ENCODE data around the gene ANKRD18A.

The ANKRD18A gene

DNA sequence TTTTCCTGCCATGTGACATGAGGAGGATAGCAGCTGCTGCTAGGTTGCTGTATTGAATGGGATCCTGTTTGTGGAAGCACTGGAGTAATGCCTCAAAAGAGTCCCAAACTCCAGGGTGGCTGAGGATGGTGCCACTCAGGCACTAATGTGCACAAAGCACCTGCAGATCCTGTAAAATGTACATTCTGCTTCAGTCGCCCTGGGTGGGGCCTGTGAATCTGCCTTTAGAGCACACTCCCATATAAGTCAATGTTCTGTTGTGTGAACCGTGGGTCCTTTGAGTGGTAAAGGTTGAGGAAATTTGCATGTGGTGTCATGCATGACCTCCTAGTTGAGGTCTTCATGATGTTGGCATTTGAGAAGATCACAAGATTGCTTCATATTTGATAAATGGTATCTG is 31.6 kb upstream of the ANKRD18A start:
- TF ChIP-seq, protein P1, sequence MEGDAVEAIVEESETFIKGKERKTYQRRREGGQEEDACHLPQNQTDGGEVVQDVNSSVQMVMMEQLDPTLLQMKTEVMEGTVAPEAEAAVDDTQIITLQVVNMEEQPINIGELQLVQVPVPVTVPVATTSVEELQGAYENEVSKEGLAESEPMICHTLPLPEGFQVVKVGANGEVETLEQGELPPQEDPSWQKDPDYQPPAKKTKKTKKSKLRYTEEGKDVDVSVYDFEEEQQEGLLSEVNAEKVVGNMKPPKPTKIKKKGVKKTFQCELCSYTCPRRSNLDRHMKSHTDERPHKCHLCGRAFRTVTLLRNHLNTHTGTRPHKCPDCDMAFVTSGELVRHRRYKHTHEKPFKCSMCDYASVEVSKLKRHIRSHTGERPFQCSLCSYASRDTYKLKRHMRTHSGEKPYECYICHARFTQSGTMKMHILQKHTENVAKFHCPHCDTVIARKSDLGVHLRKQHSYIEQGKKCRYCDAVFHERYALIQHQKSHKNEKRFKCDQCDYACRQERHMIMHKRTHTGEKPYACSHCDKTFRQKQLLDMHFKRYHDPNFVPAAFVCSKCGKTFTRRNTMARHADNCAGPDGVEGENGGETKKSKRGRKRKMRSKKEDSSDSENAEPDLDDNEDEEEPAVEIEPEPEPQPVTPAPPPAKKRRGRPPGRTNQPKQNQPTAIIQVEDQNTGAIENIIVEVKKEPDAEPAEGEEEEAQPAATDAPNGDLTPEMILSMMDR (IDR thresholded peaks at IDR 0.05; ENCODE audit: low read depth, low read length) = no peak

GRCh38 chr9:38651400-38652042 is 31.1 kb upstream of the ANKRD18A start:
- no peak overlapping the region for H3K4me3 ChIP-seq (replicated peaks in 1 of 2; ENCODE audit: low read depth in 2 of 2, low read length in 2 of 2)
- DNase-seq (ENCODE audit: low read depth in 2 of 2) = no peak
- TF ChIP-seq, protein P1 (IDR thresholded peaks at IDR 0.05; ENCODE audit: low read depth, low read length) = no peak

More for the DNA sequence above, 31.6 kb upstream of the ANKRD18A start:
- no peak for DNase-seq (ENCODE audit: low read depth in 2 of 2)
- no peak overlapping the region for H3K4me3 ChIP-seq (replicated peaks in 1 of 2; ENCODE audit: low read depth in 2 of 2, low read length in 2 of 2)

DNA sequence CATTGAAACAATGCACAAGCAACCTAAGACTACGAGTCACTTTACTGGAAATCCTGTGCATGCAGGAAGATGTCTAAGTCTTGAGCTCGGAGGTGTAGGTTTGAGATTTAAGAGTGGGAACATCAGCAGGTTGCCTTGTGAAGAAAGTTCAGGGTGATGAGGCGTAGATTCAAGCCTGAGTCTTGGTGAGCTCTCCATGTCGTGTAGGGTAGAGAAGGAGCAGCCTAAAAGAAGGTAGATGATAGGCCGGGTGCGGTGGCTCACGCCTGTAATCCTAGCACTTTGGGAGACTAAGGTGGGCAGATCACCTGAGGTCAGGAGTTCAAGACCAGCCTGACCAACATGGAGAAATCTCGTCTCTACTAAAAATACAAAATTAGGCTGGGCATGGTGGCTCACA is 30.2 kb upstream of the ANKRD18A start:
- TF ChIP-seq, protein P1 (IDR thresholded peaks at IDR 0.05; ENCODE audit: low read depth, low read length) = no peak
- H3K4me3 ChIP-seq (replicated peaks in 1 of 2; ENCODE audit: low read depth in 2 of 2, low read length in 2 of 2) = no peak overlapping the region
- no peak for DNase-seq (ENCODE audit: low read depth in 2 of 2)

DNA sequence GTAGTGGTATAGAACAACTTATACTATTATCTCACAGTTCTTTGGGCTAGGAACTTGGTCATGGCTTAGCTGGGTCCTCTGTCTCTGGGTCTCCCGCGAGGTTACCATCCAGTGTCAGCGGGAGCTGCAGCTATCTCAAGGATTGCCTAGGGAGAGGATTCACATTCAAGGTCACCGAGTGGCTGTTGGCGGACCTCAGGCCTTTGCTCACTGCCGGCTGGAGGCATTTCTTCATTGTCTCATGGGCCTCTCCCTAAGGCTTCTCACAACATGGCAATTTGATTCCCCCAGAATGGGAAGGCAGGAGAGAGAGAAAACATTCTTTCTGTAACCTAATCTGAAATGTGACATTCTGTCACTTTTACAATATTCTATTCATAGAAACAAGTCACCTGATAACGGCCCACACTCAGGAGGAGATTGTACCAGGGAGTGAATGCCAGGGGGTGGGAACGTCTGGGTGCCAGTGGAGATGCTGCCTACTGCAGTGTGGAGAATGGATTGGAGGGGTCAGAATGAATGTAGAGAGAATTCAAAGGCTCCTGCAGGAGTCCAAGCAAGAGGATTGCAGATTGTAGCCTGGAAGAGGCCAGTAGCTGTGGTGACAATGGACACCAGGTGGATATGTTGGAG is 29.5 kb upstream of the ANKRD18A start:
- H3K4me3 ChIP-seq (replicated peaks in 1 of 2; ENCODE audit: low read depth in 2 of 2, low read length in 2 of 2) = no peak overlapping the region
- DNase-seq (ENCODE audit: low read depth in 2 of 2) = no peak
- TF ChIP-seq, protein P1 (IDR thresholded peaks at IDR 0.05; ENCODE audit: low read depth, low read length) = no peak

- DNase-seq (ENCODE audit: low read depth in 2 of 2) = no peak
- H3K4me3 ChIP-seq (replicated peaks in 1 of 2; ENCODE audit: low read depth in 2 of 2, low read length in 2 of 2) = no peak overlapping the region
- TF ChIP-seq, protein P1 (IDR thresholded peaks at IDR 0.05; ENCODE audit: low read depth, low read length) = no peak
These were observed 24.2 kb upstream of the ANKRD18A start for GRCh38 chr9:38644601-38645000.

- no peak overlapping the region for H3K4me3 ChIP-seq (replicated peaks in 1 of 2; ENCODE audit: low read depth in 2 of 2, low read length in 2 of 2)
- DNase-seq (ENCODE audit: low read depth in 2 of 2) = no peak
- TF ChIP-seq, protein P1 (IDR thresholded peaks at IDR 0.05; ENCODE audit: low read depth, low read length) = no peak
These were observed 23.4 kb upstream of the ANKRD18A start for GRCh38 chr9:38643815-38644173.
